ENCODE results near the gene PLLP.

PLLP gene

DNA sequence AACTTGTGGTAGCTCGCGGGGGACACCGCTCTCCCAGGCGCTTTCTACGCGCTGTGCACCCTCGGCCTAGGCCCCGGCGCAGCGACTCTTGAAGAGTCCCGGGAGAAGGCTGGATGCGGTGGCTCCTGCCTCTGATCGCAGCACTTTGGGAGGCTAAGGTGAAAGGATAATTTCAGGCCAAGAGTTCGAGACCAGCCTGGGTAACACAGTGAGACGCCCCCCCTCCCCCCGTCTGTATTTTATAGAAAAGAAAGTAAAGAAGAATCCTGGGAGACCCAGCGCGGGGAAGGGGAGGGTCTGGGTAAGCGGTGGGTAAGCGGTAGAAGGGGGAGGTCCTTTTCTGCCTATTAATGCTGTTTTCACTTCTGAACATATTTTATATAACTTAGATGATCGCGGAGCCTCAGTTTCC, 486 bp upstream of the PLLP start:
- ATAC-seq = no peak
- TF ChIP-seq ZNF70 (CRISPR knock-in tag; IDR thresholded peaks at IDR 0.05) (no peak), ZNF8 (CRISPR knock-in tag; IDR thresholded peaks at IDR 0.05) (no peak), PPARA (CRISPR knock-in tag; IDR thresholded peaks at IDR 0.05; ENCODE audit: borderline replicate concordance) (no peak), GLIS3 (CRISPR knock-in tag; IDR thresholded peaks at IDR 0.05) (no peak), ZFP3 (CRISPR knock-in tag; IDR thresholded peaks at IDR 0.05) (no peak), TOX (CRISPR knock-in tag; IDR thresholded peaks at IDR 0.05; ENCODE audit: borderline replicate concordance) (no peak), CSDC2 (CRISPR knock-in tag; IDR thresholded peaks at IDR 0.05) (no peak), ISL1 (CRISPR knock-in tag; IDR thresholded peaks at IDR 0.05) (no peak), BACH2 (CRISPR knock-in tag; IDR thresholded peaks at IDR 0.05; ENCODE audit: borderline replicate concordance) (no peak), RARB (CRISPR knock-in tag; IDR thresholded peaks at IDR 0.05) (no peak), ZNF565 (CRISPR knock-in tag; conservative IDR thresholded peaks at IDR 0.05; ENCODE audit: low read depth) (no peak), ARNTL (CRISPR knock-in tag; IDR thresholded peaks at IDR 0.05; ENCODE audit: borderline replicate concordance, low read depth) (no peak), TCF4 (CRISPR knock-in tag; IDR thresholded peaks at IDR 0.05; ENCODE audit: borderline replicate concordance) (no peak), OSR1 (CRISPR knock-in tag; IDR thresholded peaks at IDR 0.05) (no peak), ZC3H10 (CRISPR knock-in tag; IDR thresholded peaks at IDR 0.05) (no peak)
- TF ChIP-seq, protein P1, sequence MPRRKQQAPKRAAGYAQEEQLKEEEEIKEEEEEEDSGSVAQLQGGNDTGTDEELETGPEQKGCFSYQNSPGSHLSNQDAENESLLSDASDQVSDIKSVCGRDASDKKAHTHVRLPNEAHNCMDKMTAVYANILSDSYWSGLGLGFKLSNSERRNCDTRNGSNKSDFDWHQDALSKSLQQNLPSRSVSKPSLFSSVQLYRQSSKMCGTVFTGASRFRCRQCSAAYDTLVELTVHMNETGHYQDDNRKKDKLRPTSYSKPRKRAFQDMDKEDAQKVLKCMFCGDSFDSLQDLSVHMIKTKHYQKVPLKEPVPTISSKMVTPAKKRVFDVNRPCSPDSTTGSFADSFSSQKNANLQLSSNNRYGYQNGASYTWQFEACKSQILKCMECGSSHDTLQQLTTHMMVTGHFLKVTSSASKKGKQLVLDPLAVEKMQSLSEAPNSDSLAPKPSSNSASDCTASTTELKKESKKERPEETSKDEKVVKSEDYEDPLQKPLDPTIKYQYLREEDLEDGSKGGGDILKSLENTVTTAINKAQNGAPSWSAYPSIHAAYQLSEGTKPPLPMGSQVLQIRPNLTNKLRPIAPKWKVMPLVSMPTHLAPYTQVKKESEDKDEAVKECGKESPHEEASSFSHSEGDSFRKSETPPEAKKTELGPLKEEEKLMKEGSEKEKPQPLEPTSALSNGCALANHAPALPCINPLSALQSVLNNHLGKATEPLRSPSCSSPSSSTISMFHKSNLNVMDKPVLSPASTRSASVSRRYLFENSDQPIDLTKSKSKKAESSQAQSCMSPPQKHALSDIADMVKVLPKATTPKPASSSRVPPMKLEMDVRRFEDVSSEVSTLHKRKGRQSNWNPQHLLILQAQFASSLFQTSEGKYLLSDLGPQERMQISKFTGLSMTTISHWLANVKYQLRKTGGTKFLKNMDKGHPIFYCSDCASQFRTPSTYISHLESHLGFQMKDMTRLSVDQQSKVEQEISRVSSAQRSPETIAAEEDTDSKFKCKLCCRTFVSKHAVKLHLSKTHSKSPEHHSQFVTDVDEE (CRISPR knock-in tag; IDR thresholded peaks at IDR 0.05) = no peak

DNA sequence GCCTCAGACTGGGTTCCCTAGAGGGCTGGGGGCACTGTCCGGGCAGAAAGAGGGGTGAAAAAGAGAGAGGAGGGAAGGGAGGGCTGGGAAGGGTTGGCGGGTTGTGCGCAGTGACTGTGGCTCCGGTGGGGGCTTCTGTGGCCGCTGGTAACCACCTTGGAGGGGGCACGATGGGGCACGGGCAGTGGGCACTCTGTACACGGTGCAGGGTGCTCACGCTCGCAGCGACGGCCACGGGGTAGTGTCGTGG, 588 bp downstream of the PLLP start:
- TF ChIP-seq BACH2 (CRISPR knock-in tag; IDR thresholded peaks at IDR 0.05; ENCODE audit: borderline replicate concordance) = no peak
- TF ChIP-seq ZNF8 (CRISPR knock-in tag; IDR thresholded peaks at IDR 0.05) = no peak
- TF ChIP-seq ESRRG (CRISPR knock-in tag; IDR thresholded peaks at IDR 0.05) = no peak
- TF ChIP-seq, protein P1 (CRISPR knock-in tag; IDR thresholded peaks at IDR 0.05) = no peak
- no peak for TF ChIP-seq ZFP3 (CRISPR knock-in tag; IDR thresholded peaks at IDR 0.05)
- no peak for TF ChIP-seq ZFP30 (CRISPR knock-in tag; IDR thresholded peaks at IDR 0.05)
- TF ChIP-seq PPARA (CRISPR knock-in tag; IDR thresholded peaks at IDR 0.05; ENCODE audit: borderline replicate concordance) = no peak
- no peak for TF ChIP-seq OSR1 (CRISPR knock-in tag; IDR thresholded peaks at IDR 0.05)
- no peak for TF ChIP-seq ISL1 (CRISPR knock-in tag; IDR thresholded peaks at IDR 0.05)
- TF ChIP-seq ZNF70 (CRISPR knock-in tag; IDR thresholded peaks at IDR 0.05) = no peak
- TF ChIP-seq, protein P2, sequence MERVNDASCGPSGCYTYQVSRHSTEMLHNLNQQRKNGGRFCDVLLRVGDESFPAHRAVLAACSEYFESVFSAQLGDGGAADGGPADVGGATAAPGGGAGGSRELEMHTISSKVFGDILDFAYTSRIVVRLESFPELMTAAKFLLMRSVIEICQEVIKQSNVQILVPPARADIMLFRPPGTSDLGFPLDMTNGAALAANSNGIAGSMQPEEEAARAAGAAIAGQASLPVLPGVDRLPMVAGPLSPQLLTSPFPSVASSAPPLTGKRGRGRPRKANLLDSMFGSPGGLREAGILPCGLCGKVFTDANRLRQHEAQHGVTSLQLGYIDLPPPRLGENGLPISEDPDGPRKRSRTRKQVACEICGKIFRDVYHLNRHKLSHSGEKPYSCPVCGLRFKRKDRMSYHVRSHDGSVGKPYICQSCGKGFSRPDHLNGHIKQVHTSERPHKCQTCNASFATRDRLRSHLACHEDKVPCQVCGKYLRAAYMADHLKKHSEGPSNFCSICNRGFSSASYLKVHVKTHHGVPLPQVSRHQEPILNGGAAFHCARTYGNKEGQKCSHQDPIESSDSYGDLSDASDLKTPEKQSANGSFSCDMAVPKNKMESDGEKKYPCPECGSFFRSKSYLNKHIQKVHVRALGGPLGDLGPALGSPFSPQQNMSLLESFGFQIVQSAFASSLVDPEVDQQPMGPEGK (CRISPR knock-in tag; IDR thresholded peaks at IDR 0.05; ENCODE audit: borderline replicate concordance) = no peak
- no peak for ATAC-seq

DNA sequence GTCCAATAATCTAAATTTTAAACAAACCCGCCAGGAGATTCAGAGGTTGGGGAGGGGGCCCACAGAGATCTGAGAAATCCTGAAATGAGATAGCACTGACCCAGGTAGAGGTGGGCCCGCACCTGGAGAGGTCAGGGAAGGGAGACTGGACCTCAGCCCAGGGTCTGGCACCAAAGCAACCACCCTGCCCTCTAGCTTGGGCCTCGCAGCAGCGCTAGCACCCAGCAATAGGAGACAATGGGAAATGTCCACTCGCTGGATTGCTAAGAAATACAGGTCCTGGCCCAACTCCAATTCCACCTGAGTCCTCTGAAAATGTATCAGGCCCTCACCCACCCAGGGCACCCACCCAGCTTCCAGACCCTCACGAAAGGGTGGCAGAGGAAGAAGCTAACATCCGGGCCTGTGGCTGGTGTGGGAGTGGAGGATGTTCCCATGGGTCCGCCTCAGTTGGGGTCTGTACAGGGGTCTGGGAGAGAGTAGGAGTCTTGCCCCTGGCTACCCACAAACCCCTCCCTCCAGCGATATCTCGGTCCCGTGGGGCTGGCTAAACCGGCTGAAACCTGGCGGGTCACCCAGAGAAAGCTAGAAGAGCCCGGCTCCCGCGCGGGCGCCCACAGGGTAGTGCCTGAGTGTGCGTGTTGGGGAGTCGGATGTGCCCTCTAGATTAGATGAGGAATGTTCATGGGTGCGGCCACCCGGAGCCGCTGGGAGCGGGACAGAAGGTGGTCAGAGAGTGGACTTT, 1.1 kb downstream of the PLLP start:
- TF ChIP-seq, protein P2 (CRISPR knock-in tag; IDR thresholded peaks at IDR 0.05; ENCODE audit: borderline replicate concordance) = no peak
- TF ChIP-seq OSR1 (CRISPR knock-in tag; IDR thresholded peaks at IDR 0.05) = no peak
- no peak for TF ChIP-seq TOX (CRISPR knock-in tag; IDR thresholded peaks at IDR 0.05; ENCODE audit: borderline replicate concordance)
- TF ChIP-seq, protein P3, sequence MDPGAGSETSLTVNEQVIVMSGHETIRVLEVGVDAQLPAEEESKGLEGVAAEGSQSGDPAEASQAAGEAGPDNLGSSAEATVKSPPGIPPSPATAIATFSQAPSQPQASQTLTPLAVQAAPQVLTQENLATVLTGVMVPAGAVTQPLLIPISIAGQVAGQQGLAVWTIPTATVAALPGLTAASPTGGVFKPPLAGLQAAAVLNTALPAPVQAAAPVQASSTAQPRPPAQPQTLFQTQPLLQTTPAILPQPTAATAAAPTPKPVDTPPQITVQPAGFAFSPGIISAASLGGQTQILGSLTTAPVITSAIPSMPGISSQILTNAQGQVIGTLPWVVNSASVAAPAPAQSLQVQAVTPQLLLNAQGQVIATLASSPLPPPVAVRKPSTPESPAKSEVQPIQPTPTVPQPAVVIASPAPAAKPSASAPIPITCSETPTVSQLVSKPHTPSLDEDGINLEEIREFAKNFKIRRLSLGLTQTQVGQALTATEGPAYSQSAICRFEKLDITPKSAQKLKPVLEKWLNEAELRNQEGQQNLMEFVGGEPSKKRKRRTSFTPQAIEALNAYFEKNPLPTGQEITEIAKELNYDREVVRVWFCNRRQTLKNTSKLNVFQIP (CRISPR knock-in tag; IDR thresholded peaks at IDR 0.05; ENCODE audit: borderline replicate concordance, low read depth) = no peak
- no peak for TF ChIP-seq PPARA (CRISPR knock-in tag; IDR thresholded peaks at IDR 0.05; ENCODE audit: borderline replicate concordance)
- TF ChIP-seq ISL1 (CRISPR knock-in tag; IDR thresholded peaks at IDR 0.05) = no peak
- TF ChIP-seq, protein P4, sequence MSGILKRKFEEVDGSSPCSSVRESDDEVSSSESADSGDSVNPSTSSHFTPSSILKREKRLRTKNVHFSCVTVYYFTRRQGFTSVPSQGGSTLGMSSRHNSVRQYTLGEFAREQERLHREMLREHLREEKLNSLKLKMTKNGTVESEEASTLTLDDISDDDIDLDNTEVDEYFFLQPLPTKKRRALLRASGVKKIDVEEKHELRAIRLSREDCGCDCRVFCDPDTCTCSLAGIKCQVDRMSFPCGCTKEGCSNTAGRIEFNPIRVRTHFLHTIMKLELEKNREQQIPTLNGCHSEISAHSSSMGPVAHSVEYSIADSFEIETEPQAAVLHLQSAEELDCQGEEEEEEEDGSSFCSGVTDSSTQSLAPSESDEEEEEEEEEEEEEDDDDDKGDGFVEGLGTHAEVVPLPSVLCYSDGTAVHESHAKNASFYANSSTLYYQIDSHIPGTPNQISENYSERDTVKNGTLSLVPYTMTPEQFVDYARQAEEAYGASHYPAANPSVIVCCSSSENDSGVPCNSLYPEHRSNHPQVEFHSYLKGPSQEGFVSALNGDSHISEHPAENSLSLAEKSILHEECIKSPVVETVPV (CRISPR knock-in tag; IDR thresholded peaks at IDR 0.05) = no peak
- no peak for ATAC-seq

All from SK-N-SH treated with all-trans-retinoic acid at 6 μM for 48 hours (cell line).